WTC11 (cell line): Measurements from ENCODE around the gene RRP12. TPM values are rescaled to one million over a fixed set of nuclear protein-coding genes. Genes with fewer than 3 reads are reported as not detected.

ENCODE experiments used
- ATAC-seq: fragments of 200-7000 bp; cut with Tn5 transposase; 2 replicates; pipeline ENCODE4 v1.10.0; 2021; ENCODE audit warnings: mild to moderate bottlenecking, moderate library complexity
- CTCF ChIA-PET: fragments of 300-600 bp; sonication (Branson Sonifier 250); formaldehyde crosslinking; loops from one replicate; lab custom pipeline; 2021; ENCODE audit warnings: antibody characterized with exemption; lab: Charles Lee
- POLR2A ChIA-PET: fragments of 350-600 bp; sonication (Branson Sonifier 250); formaldehyde crosslinking; loops from one replicate; lab custom pipeline; 2021; ENCODE audit warnings: antibody characterized with exemption; lab: Charles Lee
- DNase-seq: peaks from one replicate; pipeline ENCODE4 v3.0.0; 2021; ENCODE audit warnings: low spot score
- H3K27ac Mint-ChIP-seq: 2 replicates; pipeline ENCODE4 v1.8.0; 2021; ENCODE audit warnings: mixed read lengths
- H3K27me3 Mint-ChIP-seq: 2 replicates; pipeline ENCODE4 v1.8.0; 2021; ENCODE audit warnings: low read depth, mild to moderate bottlenecking, moderate library complexity, mixed read lengths
- H3K36me3 Mint-ChIP-seq: 2 replicates; pipeline ENCODE4 v1.8.0; 2021; ENCODE audit warnings: mixed read lengths
- H3K4me1 Mint-ChIP-seq: 2 replicates; pipeline ENCODE4 v1.8.0; 2022; ENCODE audit warnings: mixed read lengths
- H3K4me3 Mint-ChIP-seq: 2 replicates; pipeline ENCODE4 v1.8.0; 2021; ENCODE audit warnings: mild to moderate bottlenecking, moderate library complexity, mixed read lengths
- H3K9me3 Mint-ChIP-seq: 2 replicates; pipeline ENCODE4 v1.8.0; 2021; ENCODE audit warnings: mixed read lengths
- AFF4 ChIP-seq: sonication (generic); formaldehyde crosslinking; IDR thresholded peaks from 2 replicates; pipeline ENCODE4 v1.8.1; 2023; ENCODE audit warnings: mild to moderate bottlenecking, missing genetic modification reagents, borderline replicate concordance
- ARID4B ChIP-seq: sonication (generic); formaldehyde crosslinking; IDR thresholded peaks from 2 replicates; pipeline ENCODE4 v1.8.0; 2023; ENCODE audit warnings: missing genetic modification reagents, mild to moderate bottlenecking, borderline replicate concordance
- E2F5 ChIP-seq: sonication (generic); formaldehyde crosslinking; IDR thresholded peaks from 2 replicates; pipeline ENCODE4 v1.8.1; 2022; ENCODE audit warnings: mild to moderate bottlenecking, moderate library complexity, missing genetic modification reagents
- EMX1 ChIP-seq: fragments of 250-450 bp; sonication (Bioruptor Pico); IDR thresholded peaks from 2 replicates; pipeline ENCODE4 v1.8.0; 2021; ENCODE audit warnings: mild to moderate bottlenecking
- GRHL2 ChIP-seq: fragments of 250-450 bp; sonication (Bioruptor Pico); IDR thresholded peaks from 2 replicates; pipeline ENCODE4 v1.8.0; 2022; ENCODE audit warnings: mild to moderate bottlenecking, moderate library complexity; ENCODE audit not compliant: insufficient replicate concordance, severe bottlenecking
- GTF2I ChIP-seq: fragments of 250-450 bp; sonication (Bioruptor Pico); conservative IDR thresholded peaks from 2 replicates; pipeline ENCODE4 v1.4.0; 2021; ENCODE audit warnings: mild to moderate bottlenecking
- IRF1 ChIP-seq: sonication (generic); formaldehyde crosslinking; IDR thresholded peaks from 2 replicates; pipeline ENCODE4 v1.8.0; 2023; ENCODE audit warnings: missing genetic modification reagents
- MLX ChIP-seq: sonication (generic); formaldehyde crosslinking; IDR thresholded peaks from 2 replicates; pipeline ENCODE4 v1.8.1; 2023; ENCODE audit warnings: mild to moderate bottlenecking, missing genetic modification reagents, moderate library complexity
- NR2C2 ChIP-seq: sonication (generic); formaldehyde crosslinking; IDR thresholded peaks from 2 replicates; pipeline ENCODE4 v1.8.0; 2022; ENCODE audit warnings: mild to moderate bottlenecking, missing genetic modification reagents
- NR3C1 ChIP-seq: sonication (generic); formaldehyde crosslinking; conservative IDR thresholded peaks from 2 replicates; pipeline ENCODE4 v1.8.1; 2023; ENCODE audit warnings: low read depth, mild to moderate bottlenecking, missing genetic modification reagents
- PREB ChIP-seq: sonication (generic); formaldehyde crosslinking; IDR thresholded peaks from 2 replicates; pipeline ENCODE4 v1.8.1; 2022; ENCODE audit warnings: mild to moderate bottlenecking, missing genetic modification reagents, moderate library complexity, borderline replicate concordance
- SMAD3 ChIP-seq: sonication (generic); formaldehyde crosslinking; IDR thresholded peaks from 2 replicates; pipeline ENCODE4 v1.8.0; 2022; ENCODE audit warnings: missing genetic modification reagents, mild to moderate bottlenecking, borderline replicate concordance
- STAT6 ChIP-seq: sonication (generic); formaldehyde crosslinking; conservative IDR thresholded peaks from 2 replicates; pipeline ENCODE4 v1.8.1; 2023; ENCODE audit warnings: mild to moderate bottlenecking, low read depth, missing genetic modification reagents, moderate library complexity
- USF1 ChIP-seq: sonication (generic); formaldehyde crosslinking; IDR thresholded peaks from 2 replicates; pipeline ENCODE4 v1.8.0; 2022; ENCODE audit warnings: mild to moderate bottlenecking, missing genetic modification reagents
- ZNF232 ChIP-seq: sonication (generic); formaldehyde crosslinking; IDR thresholded peaks from 2 replicates; pipeline ENCODE4 v1.8.0; 2022; ENCODE audit warnings: mild to moderate bottlenecking, missing genetic modification reagents
- ZNF671 ChIP-seq: fragments of 250-450 bp; sonication (Bioruptor Pico); IDR thresholded peaks from 2 replicates; pipeline ENCODE4 v1.8.0; 2021; ENCODE audit warnings: mild to moderate bottlenecking
- ZSCAN18 ChIP-seq: fragments of 250-450 bp; sonication (Bioruptor Pico); IDR thresholded peaks from 2 replicates; pipeline ENCODE4 v2.1.2; 2022; ENCODE audit warnings: mild to moderate bottlenecking, moderate library complexity
- total RNA-seq: library from RNA; stranded (reverse); gene quantifications from 3 replicates; pipeline ENCODE4 v1.2.3, GENCODE V29; 2021

Gene RRP12
- total RNA-seq, 1 experiment from 2014 or later: 56.6 TPM

GRCh38 chr10:97319671-97320479, 81.3 kb downstream of the RRP12 start:
- DNase-seq (peak; percentile 76), ATAC-seq (peak; percentile 55)
- Mint-ChIP-seq H3K36me3 (no peaks in the 10 kb centered on the region), H3K4me3 (peak overlapping the region; percentile 83), H3K4me1 (peaks cover 29% of the 10 kb centered on the region), H3K9me3 (no peaks in the 10 kb centered on the region), H3K27me3 (peaks cover 33% of the 10 kb centered on the region), H3K27ac (0 out of 2 replicates have a peak overlapping the region, but pooled peaks have one; percentile 95)
- POLR2A ChIA-PET: interaction anchor here (0.8 to 2.9 kb wide), 4 partner anchors 9 to 81 kb away, joined by 3 to 46 read pairs (median 9); partner anchors contain the start of genes ARHGAP19, FRAT2 and RRP12
- CTCF ChIA-PET: interaction anchor here (0.8 to 2.0 kb wide), 10 partner anchors 10 to 247 kb away, joined by 3 to 26 read pairs (median 4); partner anchors contain the start of gene RRP12
- TF ChIP-seq PREB (no peak), SMAD3 (CRISPR knock-in tag) (no peak), IRF1 (CRISPR knock-in tag) (peak; percentile 50; the same call in 1 of the 2 replicates), STAT6 (no peak), ARID4B (CRISPR knock-in tag) (peak; percentile 42; the same call in 1 of the 2 replicates), EMX1 (CRISPR knock-in tag) (no peak), GRHL2 (CRISPR knock-in tag) (no peak), AFF4 (CRISPR knock-in tag) (no peak), MLX (CRISPR knock-in tag) (no peak), NR3C1 (CRISPR knock-in tag) (no peak), NR2C2 (no peak), GTF2I (CRISPR knock-in tag) (no peak), USF1 (CRISPR knock-in tag) (no peak), E2F5 (CRISPR knock-in tag) (0 out of 2 replicates have a peak, but pooled peaks have one; percentile 17), ZSCAN18 (CRISPR knock-in tag) (no peak), ZNF232 (CRISPR knock-in tag) (no peak), ZNF671 (CRISPR knock-in tag) (no peak)
